ENCODE results near the gene TNFAIP8L1.

The TNFAIP8L1 gene

GRCh38 chr19:4642625-4643024 lies 3.3 kb downstream of the TNFAIP8L1 start:
- no peak overlapping the region for H3K27ac ChIP-seq (ENCODE audit: low read length)
- no peaks in the 10 kb centered on the region for H3K36me3 ChIP-seq (ENCODE audit: insufficient read depth, low read length)
- TF ChIP-seq CTCF (IDR thresholded peaks at IDR 0.05; ENCODE audit: borderline replicate concordance, extremely low read depth, low read length, poor library complexity, severe bottlenecking), result no peak
- no peak for TF ChIP-seq EZH2 (IDR thresholded peaks at IDR 0.05; ENCODE audit: borderline replicate concordance, low read depth, low read length, severe bottlenecking)
- H4K20me1 ChIP-seq (ENCODE audit: insufficient read depth, low read length), result no peaks in the 10 kb centered on the region
- H2AFZ ChIP-seq (ENCODE audit: low read depth, low read length), result no peak overlapping the region
- H3K27me3 ChIP-seq (ENCODE audit: insufficient read depth, low read length, poor library complexity), result no peaks in the 10 kb centered on the region
- H3K9me3 ChIP-seq (ENCODE audit: insufficient read depth, low read length, severe bottlenecking), result no peaks in the 10 kb centered on the region
- ATAC-seq (ENCODE audit: insufficient read depth, low read depth) (no peak), DNase-seq (no peak)
- H3K4me2 ChIP-seq (ENCODE audit: insufficient read depth, low read length), result no peak overlapping the region
- H3K79me2 ChIP-seq (ENCODE audit: insufficient read depth, low read length), result 0 out of 2 replicates have a peak, but pooled peaks cover 6% of the 10 kb centered on the region
- peaks cover 28% of the 10 kb centered on the region for H3K4me1 ChIP-seq (ENCODE audit: insufficient read depth, low read length)
- H3K4me3 ChIP-seq (ENCODE audit: low read depth in 1 of 2, low read length in 2 of 2), result no peak overlapping the region
- no peak overlapping the region for H3K9ac ChIP-seq (ENCODE audit: low read depth, low read length)

- H3K79me2 ChIP-seq (ENCODE audit: insufficient read depth, low read length), result no peaks in the 10 kb centered on the region
- TF ChIP-seq CTCF (IDR thresholded peaks at IDR 0.05; ENCODE audit: borderline replicate concordance, extremely low read depth, low read length, poor library complexity, severe bottlenecking) (no peak), EZH2 (IDR thresholded peaks at IDR 0.05; ENCODE audit: borderline replicate concordance, low read depth, low read length, severe bottlenecking) (no peak)
- H3K36me3 ChIP-seq (ENCODE audit: insufficient read depth, low read length), result no peaks in the 10 kb centered on the region
- DNase-seq, result no peak
- H3K9ac ChIP-seq (ENCODE audit: low read depth, low read length), result no peak overlapping the region
- H3K27me3 ChIP-seq (ENCODE audit: insufficient read depth, low read length, poor library complexity), result no peaks in the 10 kb centered on the region
- no peak overlapping the region for H3K27ac ChIP-seq (ENCODE audit: low read length)
- H2AFZ ChIP-seq (ENCODE audit: low read depth, low read length), result no peak overlapping the region
- H3K4me3 ChIP-seq (ENCODE audit: low read depth in 1 of 2, low read length in 2 of 2), result no peak overlapping the region
- H4K20me1 ChIP-seq (ENCODE audit: insufficient read depth, low read length), result peaks cover 7% of the 10 kb centered on the region; the same call in 1 of the 2 replicates
- H3K9me3 ChIP-seq (ENCODE audit: insufficient read depth, low read length, severe bottlenecking), result no peaks in the 10 kb centered on the region
- no peak for ATAC-seq (ENCODE audit: insufficient read depth, low read depth)
- H3K4me1 ChIP-seq (ENCODE audit: insufficient read depth, low read length), result peaks cover 6% of the 10 kb centered on the region
- H3K4me2 ChIP-seq (ENCODE audit: insufficient read depth, low read length), result no peak overlapping the region
These were observed 6.4 kb downstream of the TNFAIP8L1 start for GRCh38 chr19:4645718-4646117.

GRCh38 chr19:4647676-4648644 lies 8.6 kb downstream of the TNFAIP8L1 start:
- no peaks in the 10 kb centered on the region for H3K9me3 ChIP-seq (ENCODE audit: insufficient read depth, low read length, severe bottlenecking)
- no peaks in the 10 kb centered on the region for H3K27me3 ChIP-seq (ENCODE audit: insufficient read depth, low read length, poor library complexity)
- H3K27ac ChIP-seq (ENCODE audit: low read length), result no peak overlapping the region
- no peak overlapping the region for H3K9ac ChIP-seq (ENCODE audit: low read depth, low read length)
- no peak overlapping the region for H2AFZ ChIP-seq (ENCODE audit: low read depth, low read length)
- no peak for TF ChIP-seq CTCF (IDR thresholded peaks at IDR 0.05; ENCODE audit: borderline replicate concordance, extremely low read depth, low read length, poor library complexity, severe bottlenecking)
- no peak for TF ChIP-seq EZH2 (IDR thresholded peaks at IDR 0.05; ENCODE audit: borderline replicate concordance, low read depth, low read length, severe bottlenecking)
- H3K4me3 ChIP-seq (ENCODE audit: low read depth in 1 of 2, low read length in 2 of 2), result no peak overlapping the region
- H3K36me3 ChIP-seq (ENCODE audit: insufficient read depth, low read length), result peaks cover 9% of the 10 kb centered on the region
- ATAC-seq (ENCODE audit: insufficient read depth, low read depth) (no peak), DNase-seq (no peak)
- H4K20me1 ChIP-seq (ENCODE audit: insufficient read depth, low read length), result peaks cover 7% of the 10 kb centered on the region; the same call in 1 of the 2 replicates
- no peaks in the 10 kb centered on the region for H3K79me2 ChIP-seq (ENCODE audit: insufficient read depth, low read length)
- H3K4me1 ChIP-seq (ENCODE audit: insufficient read depth, low read length), result no peaks in the 10 kb centered on the region
- H3K4me2 ChIP-seq (ENCODE audit: insufficient read depth, low read length), result no peak overlapping the region
